HepG2 (cell line): ENCODE measurements around the gene CES3. TPM values are rescaled to one million over a fixed set of nuclear protein-coding genes. Genes with fewer than 3 reads are reported as not detected.
A peak's percentile ranks its signal among the peaks of the same experiment; 100 is the strongest.

Experiments used
- ATAC-seq: fragments of 200-7000 bp; cut with Tn5 transposase; 3 replicates; pipeline ENCODE4 v1.9.1; 2020; ENCODE audit warnings: mild to moderate bottlenecking, moderate library complexity
- BruUV-seq: library from RNA; stranded (reverse); fragments of 400-500 nt; replicated peaks from 2 replicates; lab custom pipeline; 2021; lab: Mats Ljungman, UMichigan
- CTCF ChIA-PET: fragments of 300-600 bp; formaldehyde crosslinking; extraction: SDS; loops from one replicate; lab custom pipeline; 2021; ENCODE audit warnings: low total read pairs, inconsistent platforms, low intra/inter-chr PET ratio; lab: Yijun Ruan, JAX
- POLR2A ChIA-PET: fragments of 350-600 bp; sonication (Branson Sonifier 250); formaldehyde crosslinking; loops from one replicate; lab custom pipeline; 2020; ENCODE audit warnings: antibody characterized with exemption, inconsistent platforms; lab: Yijun Ruan, JAX
- DNase-seq: peaks from one replicate; pipeline ENCODE4 v3.0.0-alpha.2; 2015; ENCODE audit warnings: low spot score
- FAIRE-seq: peaks from 3 replicates; lab custom pipeline; 2011; peaks lifted over from hg19 to GRCh38; lab: Jason Lieb, UNC
- H2AFZ ChIP-seq: one replicate; pipeline ENCODE4 v1.6.1; 2011; ENCODE audit warnings: low read length, inconsistent platforms
- H3K27ac ChIP-seq: fragments of 300-600 bp; 3 replicates; pipeline ENCODE4 v1.8.0; 2011; ENCODE audit warnings: mixed run types, mild to moderate bottlenecking, mixed read lengths, low read length, inconsistent platforms; ENCODE audit not compliant: insufficient read depth; ENCODE audit errors: extremely low read length
- H3K27me3 ChIP-seq, 2 experiments: fragments of 200-600 bp in 1 of 2; 2 replicates in 1 of 2; 3 replicates in 1 of 2; pipeline versions ENCODE4 v1.6.0 to v1.8.0; 2011; ENCODE audit warnings: low read length in 2 of 2, mild to moderate bottlenecking in 2 of 2, moderate library complexity in 2 of 2, inconsistent platforms in 1 of 2; ENCODE audit not compliant: insufficient read depth in 2 of 2, control insufficient read depth in 1 of 2
- H3K36me3 ChIP-seq, 2 experiments: fragments of 200-600 bp in 1 of 2; replicated peaks in 1 of 2; 2 replicates in 1 of 2; 3 replicates in 1 of 2; pipeline versions ENCODE4 v1.5.1 to v1.8.0; 2011; ENCODE audit warnings: low read length in 2 of 2, inconsistent platforms in 1 of 2; ENCODE audit not compliant: insufficient read depth in 2 of 2, control insufficient read depth in 1 of 2
- H3K4me1 ChIP-seq: 2 replicates; pipeline ENCODE4 v1.5.1; 2012; ENCODE audit warnings: low read length, inconsistent platforms; ENCODE audit not compliant: insufficient read depth
- H3K4me2 ChIP-seq: 2 replicates; pipeline ENCODE4 v1.6.0; 2011; ENCODE audit warnings: low read depth, low read length, inconsistent platforms
- H3K4me3 ChIP-seq, 3 experiments: fragments of 200-600 bp in 1 of 3; sonication (generic), shearing (Covaris generic) in 1 of 3; replicated peaks in 1 of 3; 2 replicates each; pipeline ENCODE4 v1.5.1; 2011 to 2016; ENCODE audit warnings: low read length in 3 of 3, inconsistent platforms in 2 of 3, low read depth in 2 of 3, mild to moderate bottlenecking in 2 of 3, control low read depth in 1 of 3, mixed read lengths in 1 of 3; ENCODE audit not compliant: insufficient read depth in 1 of 3
- H3K79me2 ChIP-seq: one replicate; pipeline ENCODE4 v1.6.1; 2011; ENCODE audit warnings: low read length, inconsistent platforms; ENCODE audit not compliant: insufficient read depth
- H3K9ac ChIP-seq: 2 replicates; pipeline ENCODE4 v1.6.0; 2011; ENCODE audit warnings: mild to moderate bottlenecking, low read depth, low read length, inconsistent platforms; ENCODE audit not compliant: insufficient read depth
- H3K9me3 ChIP-seq: 2 replicates; pipeline ENCODE4 v1.5.1; 2012; ENCODE audit warnings: mild to moderate bottlenecking, low read length
- H4K20me1 ChIP-seq: 2 replicates; pipeline ENCODE4 v1.6.0; 2011; ENCODE audit warnings: inconsistent platforms, mild to moderate bottlenecking, low read length, moderate library complexity; ENCODE audit not compliant: insufficient read depth
- CEBPB ChIP-seq: IDR thresholded peaks from 2 replicates; pipeline ENCODE4 v1.6.1; 2011; ENCODE audit warnings: low read depth, low read length, improper control_type of control experiment, borderline replicate concordance
- IRX3 ChIP-seq: sonication (generic); formaldehyde crosslinking; IDR thresholded peaks from 2 replicates; pipeline ENCODE4 v1.8.1; 2023; ENCODE audit warnings: mild to moderate bottlenecking, low read depth, missing genetic modification reagents, borderline replicate concordance
- KLF6 ChIP-seq: IDR thresholded peaks from 2 replicates; pipeline ENCODE4 v1.8.0; 2016; ENCODE audit warnings: missing biosample characterization, missing genetic modification reagents
- NFKB2 ChIP-seq: sonication (generic); formaldehyde crosslinking; IDR thresholded peaks from 2 replicates; pipeline ENCODE4 v1.4.0; 2020; ENCODE audit warnings: missing genetic modification reagents, borderline replicate concordance
- NKX3-1 ChIP-seq: sonication (generic); formaldehyde crosslinking; IDR thresholded peaks from 2 replicates; pipeline ENCODE4 v1.5.0; 2020; ENCODE audit warnings: missing genetic modification reagents
- NR1H2 ChIP-seq: sonication (generic); formaldehyde crosslinking; IDR thresholded peaks from 2 replicates; pipeline ENCODE4 v1.8.1; 2022; ENCODE audit warnings: low read depth, missing genetic modification reagents, borderline replicate concordance
- NR3C1 ChIP-seq: sonication (generic); formaldehyde crosslinking; IDR thresholded peaks from 2 replicates; pipeline ENCODE4 v1.4.0; 2020; ENCODE audit warnings: missing genetic modification reagents
- RCOR2 ChIP-seq: IDR thresholded peaks from 2 replicates; pipeline ENCODE4 v1.6.1; 2016; ENCODE audit warnings: missing biosample characterization, missing genetic modification reagents
- SALL1 ChIP-seq: sonication (generic); formaldehyde crosslinking; IDR thresholded peaks from 2 replicates; pipeline ENCODE4 v1.8.0; 2022; ENCODE audit warnings: mild to moderate bottlenecking, missing genetic modification reagents
- SSRP1 ChIP-seq: IDR thresholded peaks from 2 replicates; pipeline ENCODE4 v1.6.1; 2016; ENCODE audit warnings: control low read depth
- TAF15 ChIP-seq: fragments of 200-400 bp; formaldehyde crosslinking; IDR thresholded peaks from one replicate; pipeline ENCODE4 v1.6.1; 2018; ENCODE audit warnings: mild to moderate bottlenecking, low read depth, low read length; ENCODE audit not compliant: poor library complexity, severe bottlenecking
- ZFX ChIP-seq: sonication (generic); formaldehyde crosslinking; IDR thresholded peaks from 2 replicates; pipeline ENCODE4 v1.4.0; 2020; ENCODE audit warnings: mild to moderate bottlenecking, low read depth, missing genetic modification reagents, moderate library complexity
- ZNF430 ChIP-seq: sonication (generic); formaldehyde crosslinking; IDR thresholded peaks from 2 replicates; pipeline ENCODE4 v1.9.0; 2021; ENCODE audit warnings: mild to moderate bottlenecking, missing genetic modification reagents
- ZSCAN30 ChIP-seq: sonication (generic); formaldehyde crosslinking; IDR thresholded peaks from 2 replicates; pipeline ENCODE4 v1.5.0; 2020; ENCODE audit warnings: mild to moderate bottlenecking, missing genetic modification reagents
- WGBS: methylation state at CpG from one replicate; pipeline ENCODE4 v1.1.6; 2017; ENCODE audit warnings: low lambda C conversion rate; 5-methylcytosine and 5-hydroxymethylcytosine counted together
- in situ Hi-C: cut with HindIII; loops from 2 replicates; pipeline ENCODE4 v1.10.0; 2017; ENCODE audit warnings: low pct_unique_long_range_greater_than_20kb; ENCODE audit not compliant: extremely low pct_ligation_motif_present
- intact Hi-C: fragments of 100-400 bp; cut with micrococcal nuclease; formaldehyde crosslinking; loops from one replicate; pipeline ENCODE4 v1.10.0; 2022; ENCODE audit not compliant: unreplicated experiment
- polyA plus RNA-seq, 8 experiments: library from polyadenylated mRNA; depleted of rRNA in 3 of 8; stranded (reverse) in 7 of 8; unstranded in 1 of 8; fragments of >200 nt; fragmentation: Illumina TruSeq in 4 of 8; extraction: Trizol in 4 of 8; gene quantifications; 2 replicates each; pipeline versions ENCODE4 v1.2.1 to v1.2.3, GENCODE V29; 2011 to 2016; ENCODE audit warnings: low read depth in 4 of 8, missing spikeins in 1 of 8, mixed read lengths in 1 of 8; ENCODE audit not compliant: insufficient read depth in 1 of 8
- total RNA-seq, 5 experiments: library from RNA; depleted of rRNA; stranded (reverse); fragments of >200 nt; fragmentation: Illumina TruSeq; extraction: Trizol; gene quantifications; 2 replicates each; pipeline ENCODE4 v1.2.3, GENCODE V29; 2016; ENCODE audit warnings: low read depth in 1 of 5
- TF ChIP-seq, protein P1 (sequence below): sonication (generic); formaldehyde crosslinking; conservative IDR thresholded peaks from 2 replicates; pipeline ENCODE4 v1.4.0; 2020; ENCODE audit warnings: missing genetic modification reagents

Gene CES3
- total and polyA plus RNA-seq, 2 of the 13 experiments (the other 11 are each of a cell fraction or from before 2014, with no cell fraction given), result 6.6 to 17.4 TPM

- Histone ChIP-seq H3K9ac (no peak overlapping the region), H3K27ac (no peak overlapping the region), H3K9me3 (no peaks in the 10 kb centered on the region), H3K27me3 (peaks cover 1 to 33% of the 10 kb centered on the region in 2 experiments; a peak in 4 of 5 replicates), H2AFZ (no peak overlapping the region), H4K20me1 (no peaks in the 10 kb centered on the region), H3K79me2 (no peaks in the 10 kb centered on the region), H3K4me2 (peak overlapping the region; percentile 44; the same call in 1 of the 2 replicates), H3K4me1 (peaks cover 38% of the 10 kb centered on the region)
- in situ Hi-C loops (no loop called here), intact Hi-C loops (no loop called here)
- CTCF ChIA-PET, result interaction anchor here (0.6 kb wide), 1 partner anchor 12 kb away, joined by 3 read pairs; no protein-coding TSS in a partner anchor
- WGBS, result 20% methylated on average over 12 of the region's 12 CpGs
- POLR2A ChIA-PET, result interaction anchor here (0.8 to 1.4 kb wide), 2 partner anchors 21 to 143 kb away, joined by 3 to 6 read pairs; partner anchors contain the start of genes B3GNT9 and CBFB
- ATAC-seq (no peak), DNase-seq (no peak), FAIRE-seq (no peak)
- BruUV-seq, result no TSS peak
- no peak for TF ChIP-seq IRX3
- TF ChIP-seq NR1H2 (CRISPR knock-in tag), result no peak
- TF ChIP-seq CEBPB, result peak; percentile 17; the same call in 1 of the 2 replicates
- peak; percentile 13; the same call in 1 of the 2 replicates for TF ChIP-seq SALL1 (CRISPR knock-in tag)
- no peak for TF ChIP-seq KLF6
- TF ChIP-seq ZFX (CRISPR knock-in tag), result 0 out of 2 replicates have a peak, but pooled peaks have one; percentile 29
- TF ChIP-seq NR3C1, result no peak
- TF ChIP-seq NFKB2 (CRISPR knock-in tag), result no peak
- TF ChIP-seq SSRP1 (CRISPR knock-in tag), result no peak
- TF ChIP-seq RCOR2 (CRISPR knock-in tag), result no peak
- TF ChIP-seq, protein P1, sequence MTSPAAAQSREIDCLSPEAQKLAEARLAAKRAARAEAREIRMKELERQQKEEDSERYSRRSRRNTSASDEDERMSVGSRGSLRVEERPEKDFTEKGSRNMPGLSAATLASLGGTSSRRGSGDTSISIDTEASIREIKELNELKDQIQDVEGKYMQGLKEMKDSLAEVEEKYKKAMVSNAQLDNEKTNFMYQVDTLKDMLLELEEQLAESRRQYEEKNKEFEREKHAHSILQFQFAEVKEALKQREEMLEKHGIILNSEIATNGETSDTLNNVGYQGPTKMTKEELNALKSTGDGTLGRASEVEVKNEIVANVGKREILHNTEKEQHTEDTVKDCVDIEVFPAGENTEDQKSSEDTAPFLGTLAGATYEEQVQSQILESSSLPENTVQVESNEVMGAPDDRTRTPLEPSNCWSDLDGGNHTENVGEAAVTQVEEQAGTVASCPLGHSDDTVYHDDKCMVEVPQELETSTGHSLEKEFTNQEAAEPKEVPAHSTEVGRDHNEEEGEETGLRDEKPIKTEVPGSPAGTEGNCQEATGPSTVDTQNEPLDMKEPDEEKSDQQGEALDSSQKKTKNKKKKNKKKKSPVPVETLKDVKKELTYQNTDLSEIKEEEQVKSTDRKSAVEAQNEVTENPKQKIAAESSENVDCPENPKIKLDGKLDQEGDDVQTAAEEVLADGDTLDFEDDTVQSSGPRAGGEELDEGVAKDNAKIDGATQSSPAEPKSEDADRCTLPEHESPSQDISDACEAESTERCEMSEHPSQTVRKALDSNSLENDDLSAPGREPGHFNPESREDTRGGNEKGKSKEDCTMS (CRISPR knock-in tag), result no peak
- no peak for TF ChIP-seq TAF15
- TF ChIP-seq NKX3-1 (CRISPR knock-in tag), result no peak
- no peak for TF ChIP-seq ZNF430 (CRISPR knock-in tag)
- no peak for TF ChIP-seq ZSCAN30 (CRISPR knock-in tag)
- TF ChIP-seq, all 625 proteins: peak for 3
- H3K4me3 ChIP-seq, result no peak overlapping the region
- H3K36me3 ChIP-seq, result no peaks in the 10 kb centered on the region
Observed at GRCh38 chr16:67006930-67007658, 46.0 kb downstream of the CES3 start.
